ENCODE results near the gene EPHA5.

EPHA5 gene

GRCh38 chr4:65624651-65625050 lies 45.6 kb downstream of the EPHA5 start:
- no peak for DNase-seq (ENCODE audit: low read depth, low spot score)

- peak; percentile 75 for DNase-seq (ENCODE audit: low read depth, low spot score)
Observed at GRCh38 chr4:65623506-65623905, 46.8 kb downstream of the EPHA5 start.

- peak; percentile 54 for DNase-seq (ENCODE audit: low read depth, low spot score)
Observed at GRCh38 chr4:65617416-65617815, 52.9 kb downstream of the EPHA5 start.

GRCh38 chr4:65604515-65604914 lies 65.8 kb downstream of the EPHA5 start:
- no peak for DNase-seq (ENCODE audit: low read depth, low spot score)

- peak; percentile 61 for DNase-seq (ENCODE audit: low read depth, low spot score)
Observed at GRCh38 chr4:65600656-65601055, 69.6 kb downstream of the EPHA5 start.

GRCh38 chr4:65599340-65599739 lies 70.9 kb downstream of the EPHA5 start:
- DNase-seq (ENCODE audit: low read depth, low spot score): no peak

- DNase-seq (ENCODE audit: low read depth, low spot score): peak; percentile 35
Observed at GRCh38 chr4:65597697-65598096, 72.6 kb downstream of the EPHA5 start.

GRCh38 chr4:65592089-65592488 lies 78.2 kb downstream of the EPHA5 start:
- no peak for DNase-seq (ENCODE audit: low read depth, low spot score)

GRCh38 chr4:65589921-65590320 lies 80.4 kb downstream of the EPHA5 start:
- no peak for DNase-seq (ENCODE audit: low read depth, low spot score)

GRCh38 chr4:65589331-65589730 lies 81.0 kb downstream of the EPHA5 start:
- peak; percentile 2 for DNase-seq (ENCODE audit: low read depth, low spot score)

- DNase-seq (ENCODE audit: low read depth, low spot score): no peak
Observed at GRCh38 chr4:65580551-65580950, 89.7 kb downstream of the EPHA5 start.

GRCh38 chr4:65566473-65566872 lies 103.8 kb downstream of the EPHA5 start:
- no peak for DNase-seq (ENCODE audit: low read depth, low spot score)

GRCh38 chr4:65561164-65561563 lies 109.1 kb downstream of the EPHA5 start:
- DNase-seq (ENCODE audit: low read depth, low spot score): no peak

- DNase-seq (ENCODE audit: low read depth, low spot score): no peak
Observed at GRCh38 chr4:65559270-65559669, 111.0 kb downstream of the EPHA5 start.

- peak; percentile 51 for DNase-seq (ENCODE audit: low read depth, low spot score)
Observed at GRCh38 chr4:65552057-65552456, 118.2 kb downstream of the EPHA5 start.

GRCh38 chr4:65550500-65550899 lies 119.8 kb downstream of the EPHA5 start:
- DNase-seq (ENCODE audit: low read depth, low spot score): no peak

- DNase-seq (ENCODE audit: low read depth, low spot score): no peak
Observed at GRCh38 chr4:65546882-65547416, 123.3 kb downstream of the EPHA5 start.

GRCh38 chr4:65538571-65538970 lies 131.7 kb downstream of the EPHA5 start:
- peak; percentile 18 for DNase-seq (ENCODE audit: low read depth, low spot score)

- DNase-seq (ENCODE audit: low read depth, low spot score): peak; percentile 25
Observed at GRCh38 chr4:65535113-65535512, 135.2 kb downstream of the EPHA5 start.

GRCh38 chr4:65521666-65522065 lies 148.6 kb downstream of the EPHA5 start:
- no peak for DNase-seq (ENCODE audit: low read depth, low spot score)

- DNase-seq (ENCODE audit: low read depth, low spot score): peak; percentile 47
Observed at GRCh38 chr4:65515646-65516045, 154.6 kb downstream of the EPHA5 start.

GRCh38 chr4:65510976-65511375 lies 159.3 kb downstream of the EPHA5 start:
- peak; percentile 59 for DNase-seq (ENCODE audit: low read depth, low spot score)

- DNase-seq (ENCODE audit: low read depth, low spot score): peak; percentile 70
Observed at GRCh38 chr4:65508168-65508567, 162.1 kb downstream of the EPHA5 start.

- peak; percentile 71 for DNase-seq (ENCODE audit: low read depth, low spot score)
Observed at GRCh38 chr4:65502131-65502701, 168.1 kb downstream of the EPHA5 start.

Measured in astrocyte of the hippocampus (primary cell).